Glomerular visceral epithelial cell (primary cell): ENCODE measurements around the gene NOD2.
A peak's percentile ranks its signal among the peaks of the same experiment; 100 is the strongest.

ENCODE experiments used
- DNase-seq: peaks from one replicate; pipeline ENCODE4 v3.0.0-alpha.2; 2016; ENCODE audit errors: extremely low spot score

Gene NOD2

DNA sequence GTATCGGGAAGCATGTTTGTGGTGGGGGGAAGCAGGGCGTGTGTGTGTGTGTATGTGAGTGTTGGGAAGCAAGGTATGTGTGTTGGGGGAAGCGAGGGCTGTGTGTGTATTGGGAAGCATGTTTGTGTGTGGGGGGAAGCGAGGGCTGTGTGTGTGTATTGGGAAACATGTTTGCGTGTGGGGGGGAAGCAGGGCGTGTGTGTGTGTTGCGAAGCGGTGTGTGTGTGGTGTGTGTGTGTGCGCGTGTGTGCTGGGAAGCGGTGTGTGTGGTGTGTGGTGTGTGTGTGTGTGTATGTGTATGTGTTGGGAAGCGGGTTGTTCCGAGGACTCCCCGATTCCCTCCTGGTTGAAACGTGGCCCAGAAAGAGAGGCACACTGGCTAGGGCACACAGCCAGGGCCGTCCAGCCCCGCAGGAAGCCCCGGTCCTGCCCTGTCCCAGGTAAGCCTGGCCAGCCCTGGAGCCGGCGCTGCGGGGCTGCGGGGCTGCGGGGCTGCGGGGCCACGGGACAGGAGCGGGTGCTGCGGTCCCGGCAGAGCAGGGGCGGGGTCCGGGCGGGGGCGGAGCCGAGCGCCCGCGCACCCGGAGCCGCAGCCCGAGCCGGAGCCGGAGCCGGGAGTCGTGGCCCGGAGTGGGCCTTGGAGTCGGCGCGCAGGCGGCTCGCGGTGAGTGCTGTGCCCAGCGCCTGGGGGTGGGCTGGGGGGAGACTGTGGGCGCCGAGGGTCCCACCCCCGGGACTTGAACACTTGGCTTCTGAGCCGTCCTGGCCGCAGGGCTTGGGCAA is at the start of gene NOD2:
Gene NOD2, plus strand, starts transcription at position 608 of the 783 bp plus-strand sequence. CDS start 5,890 bp downstream, outside the sequence.
- DNase-seq: no peak

DNA sequence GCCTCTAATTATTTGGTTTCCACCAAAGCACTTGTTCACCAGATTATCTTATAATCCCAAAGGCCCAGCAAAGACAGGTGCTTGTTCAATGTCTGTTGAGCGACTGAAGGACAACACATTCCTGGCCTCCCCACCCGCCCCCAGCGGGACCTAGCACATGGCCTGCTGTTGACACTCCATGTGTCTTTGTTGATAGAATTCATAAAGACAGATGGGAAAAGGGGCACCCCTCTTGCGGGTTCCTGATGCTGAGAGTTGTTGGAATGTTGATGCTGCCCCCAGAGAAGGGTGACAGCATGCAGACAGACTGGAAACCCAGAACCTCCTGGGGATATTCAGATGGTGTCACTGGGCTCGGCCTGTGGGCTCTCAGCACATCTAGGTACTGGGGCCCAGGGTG is 49.2 kb upstream of the NOD2 start:
- DNase-seq: no peak

DNA sequence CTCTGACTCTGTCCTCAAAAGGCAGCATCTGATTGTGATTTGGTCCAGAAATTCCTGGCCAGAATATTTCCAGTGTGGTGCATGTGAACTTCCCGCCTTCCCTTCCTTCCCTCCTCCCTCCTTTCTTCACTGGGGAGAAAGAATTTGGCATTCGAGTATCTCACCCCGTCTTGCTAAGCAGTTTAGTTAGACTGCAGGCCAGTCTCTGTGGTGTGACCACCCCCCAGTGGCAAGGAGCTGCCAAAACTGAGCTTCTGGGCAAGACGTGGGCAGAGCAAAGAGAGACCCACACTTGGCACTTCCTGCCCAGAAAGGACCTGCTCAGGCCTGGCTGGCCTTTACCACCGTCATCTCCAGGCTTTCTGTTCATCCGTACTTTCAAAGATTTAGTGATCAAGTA is 48.7 kb upstream of the NOD2 start:
- no peak for DNase-seq

DNA sequence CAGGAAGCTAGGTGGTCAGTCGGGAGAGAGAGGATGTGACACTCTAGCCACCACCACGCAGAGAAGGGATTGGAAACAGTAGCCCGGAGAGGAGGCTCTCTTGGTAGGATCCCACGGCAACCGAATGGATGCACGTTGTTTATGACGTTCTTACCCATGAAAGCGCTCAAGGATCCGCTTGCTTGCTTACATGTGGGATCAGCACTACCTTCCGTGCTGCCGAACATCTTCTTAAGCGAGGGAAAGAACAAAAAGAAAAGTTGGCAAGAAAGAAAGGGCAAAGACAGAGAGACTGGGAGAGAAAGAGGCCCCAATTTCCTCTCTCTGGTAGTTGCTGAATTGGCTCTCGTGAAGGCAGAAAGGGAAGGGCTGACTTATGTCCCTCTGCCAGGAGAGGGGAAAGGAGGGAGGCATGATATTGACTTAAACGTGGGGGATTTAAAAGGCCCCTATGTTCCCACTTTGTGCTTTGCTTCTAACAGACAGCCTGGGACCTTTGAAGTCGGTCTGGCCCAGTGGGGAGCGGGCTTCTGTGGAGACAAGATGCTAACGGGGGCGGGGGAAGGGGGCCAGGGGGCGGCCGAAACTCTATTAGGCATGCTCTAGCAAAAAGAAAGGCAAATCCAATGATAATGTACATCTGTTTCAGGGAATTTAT is 47.7 kb upstream of the NOD2 start:
- no peak for DNase-seq

DNA sequence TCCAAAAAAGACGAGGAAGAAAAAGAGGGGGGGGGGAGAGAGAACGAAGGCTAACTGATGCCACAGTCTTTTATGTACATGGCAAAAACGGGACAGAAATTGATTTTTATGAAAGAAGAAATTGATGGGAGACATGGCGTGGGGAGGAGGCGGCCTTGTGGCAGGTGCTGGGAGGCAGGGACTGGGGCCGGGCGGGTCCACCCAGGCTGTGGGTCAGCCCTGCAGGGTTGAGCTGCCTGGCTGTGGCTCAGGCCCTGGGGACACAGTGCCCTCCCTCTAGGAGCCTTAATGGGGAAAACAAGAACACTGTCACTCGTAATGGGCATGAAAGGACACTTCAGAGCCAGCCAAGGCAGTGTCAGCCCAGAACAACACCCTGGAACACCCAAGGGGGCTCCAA is 47.1 kb upstream of the NOD2 start:
- no peak for DNase-seq

DNA sequence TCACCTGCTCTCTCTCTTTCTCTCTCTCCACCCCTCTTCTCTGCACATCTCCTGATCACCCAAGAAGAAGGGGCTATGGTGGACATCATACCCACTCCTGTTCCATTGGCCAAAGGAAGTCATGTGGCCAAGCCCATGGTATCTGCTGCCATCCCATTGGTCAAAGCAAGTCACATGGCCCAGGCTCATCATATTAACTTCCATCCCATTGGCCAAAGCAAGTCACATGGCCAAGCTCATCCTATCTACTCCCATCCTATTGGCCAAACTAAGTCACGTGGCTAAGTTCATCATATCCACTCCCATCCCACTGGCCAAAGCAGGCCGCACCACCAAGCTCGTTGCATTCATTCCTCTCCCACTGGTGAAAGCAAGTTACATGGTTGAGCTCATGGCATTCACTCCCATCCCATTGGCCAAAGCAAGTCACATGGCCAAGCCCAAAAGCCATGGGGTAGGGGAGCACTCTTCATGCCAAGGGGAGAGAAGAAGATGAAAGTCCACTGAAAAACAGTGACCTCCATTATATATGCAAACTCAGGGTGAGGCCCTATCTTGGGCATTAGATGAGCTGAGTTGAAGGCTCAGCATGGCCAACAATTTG is 41.5 kb upstream of the NOD2 start:
- DNase-seq: no peak

DNA sequence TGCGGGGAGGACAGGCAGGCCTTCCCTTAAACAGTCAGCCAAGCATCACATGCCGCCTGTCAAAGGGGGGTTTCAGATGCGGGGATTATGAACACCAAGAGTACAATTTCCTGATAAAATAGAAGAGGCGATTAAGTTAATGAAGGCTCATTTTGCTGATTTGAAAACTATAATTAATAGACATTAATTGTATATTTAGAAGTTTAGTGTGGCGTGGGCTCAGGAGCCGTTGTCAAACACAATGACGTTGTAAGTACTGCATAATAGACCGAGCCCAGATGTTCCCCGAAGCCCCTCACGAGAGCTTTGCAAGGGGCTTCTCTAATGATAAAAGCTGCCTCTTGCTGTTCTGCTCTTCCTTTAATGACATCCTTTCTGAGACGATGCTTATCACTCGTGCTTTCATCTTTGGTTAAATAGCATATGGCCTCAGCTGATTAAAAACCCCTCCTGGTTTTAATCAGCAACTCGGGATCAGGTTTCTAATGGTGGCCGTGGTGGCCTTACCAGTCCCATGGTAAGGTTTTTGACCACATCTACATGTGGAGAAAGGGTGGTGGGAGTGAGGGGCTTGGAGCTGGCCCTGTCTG is 40.5 kb upstream of the NOD2 start:
- no peak for DNase-seq

DNA sequence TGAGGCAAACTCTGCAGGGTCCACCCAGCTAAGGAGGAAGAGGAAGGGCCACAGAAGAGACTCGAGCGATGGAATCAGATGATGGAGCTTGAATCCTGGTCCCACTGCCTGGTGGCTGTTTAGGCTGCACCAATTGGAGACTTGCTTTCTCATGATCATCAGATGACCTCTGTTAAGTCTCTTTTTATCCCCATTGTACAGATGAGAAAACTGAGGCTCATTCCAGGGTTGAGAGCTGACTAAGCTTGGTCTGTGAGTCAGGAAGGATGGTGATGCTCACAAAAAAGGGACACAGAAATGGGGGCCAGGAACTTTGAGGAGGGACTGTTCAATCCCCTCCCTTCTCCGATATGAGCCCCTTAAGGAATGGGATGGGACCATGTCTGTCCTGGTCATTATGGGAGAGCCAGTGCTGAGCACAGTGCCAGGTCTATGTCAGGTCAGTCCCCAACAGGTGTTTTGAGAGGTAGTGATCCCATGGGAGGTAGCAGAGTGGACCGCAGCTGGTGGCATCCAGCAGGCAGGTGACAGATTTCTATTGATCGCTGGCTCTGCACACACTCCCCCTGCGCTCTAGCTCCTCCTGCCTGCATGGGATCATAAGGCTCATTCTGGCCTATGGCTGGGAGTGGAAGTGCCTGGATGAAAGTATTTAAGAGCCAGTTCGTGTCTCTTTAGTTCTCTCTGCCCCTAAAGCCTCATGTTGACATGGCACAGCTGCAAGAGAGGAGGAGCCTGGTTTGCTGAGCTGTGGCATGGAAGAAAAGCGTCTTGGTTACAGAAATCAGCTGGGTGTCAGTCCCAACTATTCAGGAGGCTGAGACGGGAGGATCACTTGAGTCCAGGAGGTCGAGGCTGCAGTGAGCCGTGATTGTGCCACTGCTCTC is 39.5 kb upstream of the NOD2 start:
- no peak for DNase-seq

DNA sequence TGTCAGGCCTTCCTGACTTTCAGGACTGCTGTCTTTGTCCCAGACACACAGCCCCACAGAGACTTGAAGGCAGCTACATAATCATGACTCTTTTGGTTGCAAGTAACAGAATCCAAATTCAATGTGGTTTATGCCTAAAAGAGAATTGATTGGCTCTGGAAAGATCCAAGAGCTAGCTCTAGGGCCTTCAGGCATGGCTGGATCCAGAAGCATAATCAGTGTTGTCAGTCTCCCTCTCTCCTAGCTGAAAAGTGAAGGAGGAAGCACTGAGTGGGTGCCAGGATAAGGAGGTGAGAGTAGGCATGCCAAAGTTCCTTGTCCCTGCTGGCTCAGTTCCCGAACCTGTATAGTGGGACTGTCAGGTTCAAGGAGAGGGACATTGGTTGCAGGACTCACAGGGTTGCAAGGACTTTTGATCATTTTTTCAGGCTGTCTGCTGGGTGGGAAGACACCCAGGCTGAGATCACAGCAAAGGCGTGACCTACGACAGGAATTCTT is 37.8 kb upstream of the NOD2 start:
- no peak for DNase-seq

DNA sequence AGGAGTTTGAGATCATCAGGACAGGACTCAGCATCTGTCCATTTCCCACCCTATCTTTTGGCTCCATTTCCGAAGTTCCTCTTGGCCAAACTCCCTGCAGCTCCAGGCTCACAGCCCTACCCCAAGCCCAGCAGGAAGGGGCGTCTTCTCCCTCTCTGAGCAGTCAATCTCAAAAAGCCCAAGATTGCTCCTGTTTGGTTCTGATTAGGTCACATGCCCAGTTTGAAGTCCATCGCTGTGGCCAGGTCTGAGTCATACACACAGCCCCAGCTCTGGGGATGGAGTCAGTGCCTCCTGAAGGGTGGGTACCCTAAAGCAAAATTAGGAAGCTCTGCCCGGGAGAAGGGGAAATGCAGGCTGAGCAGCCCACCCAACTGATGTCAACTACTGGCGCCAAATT is 36.2 kb upstream of the NOD2 start:
- no peak for DNase-seq

DNA sequence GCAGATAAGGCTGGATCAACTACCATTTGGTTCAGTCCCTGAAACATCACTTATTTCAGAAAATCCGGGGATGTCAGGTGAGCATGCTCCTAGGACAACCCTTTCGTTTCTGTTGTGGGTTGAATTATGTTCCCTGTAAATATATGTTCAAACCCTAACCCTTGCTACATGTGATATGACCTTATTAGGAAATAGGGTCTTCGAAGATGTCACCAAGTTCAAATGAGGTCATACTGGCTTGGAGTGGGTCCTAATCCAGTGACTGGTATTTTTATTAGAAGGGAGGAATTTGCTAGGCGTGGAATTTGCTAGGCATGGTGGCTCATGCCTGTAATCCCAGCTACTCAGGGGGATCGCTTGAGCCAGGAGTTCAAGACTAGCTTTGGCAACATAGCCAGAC is 33.6 kb upstream of the NOD2 start:
- no peak for DNase-seq

DNA sequence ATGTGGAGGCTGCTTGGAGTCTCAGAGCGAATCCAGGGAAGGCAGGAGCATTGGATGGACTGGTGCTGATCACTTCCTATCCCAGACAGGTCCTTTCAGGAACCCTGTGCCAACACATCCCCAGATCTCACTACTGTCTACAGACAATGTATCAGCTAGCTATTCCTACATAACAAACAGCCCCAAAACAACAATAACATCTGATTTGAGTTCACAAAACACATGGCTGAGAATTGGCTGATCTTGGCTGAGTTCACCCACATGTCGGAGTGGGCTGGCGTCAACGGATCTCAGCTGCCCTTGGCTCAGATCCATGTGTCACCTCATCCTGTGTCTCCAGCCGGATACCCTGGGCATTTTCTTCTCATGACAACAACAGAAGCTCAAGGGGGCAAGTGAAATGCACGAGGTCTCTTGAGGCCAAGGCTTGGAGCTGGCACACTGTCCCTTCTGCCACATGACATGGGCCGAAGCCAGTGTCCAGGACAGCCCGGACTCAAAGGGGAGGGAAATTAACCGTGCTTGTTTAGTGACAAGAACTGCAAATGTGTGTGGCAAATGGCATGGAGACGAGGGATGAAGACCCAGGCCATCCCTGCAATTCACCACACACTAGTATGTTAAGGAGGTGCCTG is 31.0 kb upstream of the NOD2 start:
- DNase-seq: no peak

DNA sequence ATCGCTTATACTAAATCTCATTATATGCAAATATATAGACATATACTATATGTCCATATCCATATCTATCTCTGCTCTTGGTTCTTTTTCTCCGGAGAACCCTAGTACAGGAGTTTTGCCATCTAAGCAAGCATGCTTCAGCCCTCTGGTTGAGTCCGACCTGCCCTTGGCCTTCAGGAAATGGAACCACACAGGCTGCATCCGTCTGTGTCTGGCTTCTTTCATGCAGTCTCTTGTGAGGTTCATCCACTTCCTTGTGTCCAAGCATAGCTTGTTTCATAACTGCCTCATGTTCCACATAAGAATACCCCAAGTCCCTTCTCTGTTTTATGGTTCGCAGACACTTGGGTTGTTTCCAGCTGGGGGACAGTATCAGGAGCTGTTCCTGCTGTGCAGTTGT is 29.1 kb upstream of the NOD2 start:
- DNase-seq: no peak

DNA sequence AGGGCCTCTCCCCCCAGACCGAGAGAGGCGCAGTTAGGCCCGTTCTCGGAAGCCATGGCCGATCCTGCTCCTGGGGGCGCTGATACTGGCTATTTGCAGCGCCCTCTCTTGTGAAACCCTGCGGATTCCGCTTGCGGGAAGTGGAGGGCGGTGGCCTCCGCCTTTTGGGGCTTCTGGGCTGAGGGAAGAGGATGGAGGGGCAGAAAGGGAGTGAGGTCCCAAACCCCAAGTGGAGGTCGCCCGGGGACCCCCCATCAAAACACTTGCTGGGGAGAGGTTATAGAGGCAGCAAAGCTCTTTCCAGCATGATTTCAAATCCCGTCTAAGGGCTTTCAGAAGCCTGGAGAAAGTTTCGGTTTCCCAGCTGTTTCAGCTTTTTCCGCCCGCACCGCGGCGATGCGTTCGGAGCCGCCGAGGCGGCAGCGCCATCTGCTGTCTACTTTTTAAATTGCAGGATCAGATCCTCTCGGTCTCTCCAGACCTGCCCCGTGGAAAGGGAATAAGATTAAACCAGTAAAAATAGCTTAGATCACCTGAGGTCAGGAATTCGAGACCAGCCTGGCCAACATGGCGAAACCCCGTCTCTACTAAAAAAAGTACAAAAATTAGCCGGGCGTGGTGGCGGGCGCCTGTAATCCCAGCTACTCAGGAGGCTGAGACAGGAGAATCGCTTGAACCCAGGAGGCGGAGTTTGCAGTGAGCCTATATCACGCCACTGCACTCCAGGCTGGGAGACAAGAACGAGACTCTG is 28.1 kb upstream of the NOD2 start:
- peak; percentile 61 for DNase-seq

DNA sequence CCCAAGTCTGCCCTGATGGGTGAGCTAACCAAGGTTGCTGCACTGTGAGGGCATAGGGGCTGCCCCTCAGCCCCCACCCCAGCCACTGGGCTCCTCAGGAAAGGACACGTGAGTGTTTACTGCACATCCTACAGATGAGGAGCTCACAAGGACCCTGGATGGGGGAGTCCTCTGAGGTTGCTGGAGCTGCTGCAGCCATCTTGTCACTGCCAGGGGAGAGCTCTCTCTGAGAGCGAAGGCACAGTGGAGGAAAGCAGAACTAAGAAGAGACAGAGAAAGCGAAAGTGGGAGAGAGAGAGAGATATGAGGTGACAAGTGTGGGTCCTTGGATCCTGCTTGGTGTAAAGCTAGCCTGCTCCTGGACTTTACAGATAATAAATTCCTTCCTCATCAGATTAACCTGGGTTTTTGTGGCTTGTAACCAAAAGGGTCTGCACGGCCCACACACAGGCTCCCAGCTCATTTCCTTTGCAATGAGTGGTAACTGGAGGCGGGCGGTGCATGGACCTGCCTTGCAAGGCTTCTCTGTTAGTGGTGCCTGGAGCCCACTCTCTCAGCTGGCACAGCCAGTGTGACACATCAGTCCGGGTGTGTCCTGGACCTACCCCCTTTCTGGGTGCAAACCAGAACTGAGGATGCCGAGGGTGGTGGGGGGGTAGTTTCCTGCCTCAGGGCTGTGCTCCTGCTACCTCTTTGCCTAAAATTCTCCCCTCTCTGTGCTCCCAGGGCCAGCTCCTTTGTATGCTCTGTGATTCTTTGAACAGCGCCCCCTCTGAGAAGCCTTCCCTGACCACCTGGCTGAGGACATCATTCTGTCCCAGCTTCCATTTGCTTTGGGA is 26.5 kb upstream of the NOD2 start:
- DNase-seq: no peak

DNA sequence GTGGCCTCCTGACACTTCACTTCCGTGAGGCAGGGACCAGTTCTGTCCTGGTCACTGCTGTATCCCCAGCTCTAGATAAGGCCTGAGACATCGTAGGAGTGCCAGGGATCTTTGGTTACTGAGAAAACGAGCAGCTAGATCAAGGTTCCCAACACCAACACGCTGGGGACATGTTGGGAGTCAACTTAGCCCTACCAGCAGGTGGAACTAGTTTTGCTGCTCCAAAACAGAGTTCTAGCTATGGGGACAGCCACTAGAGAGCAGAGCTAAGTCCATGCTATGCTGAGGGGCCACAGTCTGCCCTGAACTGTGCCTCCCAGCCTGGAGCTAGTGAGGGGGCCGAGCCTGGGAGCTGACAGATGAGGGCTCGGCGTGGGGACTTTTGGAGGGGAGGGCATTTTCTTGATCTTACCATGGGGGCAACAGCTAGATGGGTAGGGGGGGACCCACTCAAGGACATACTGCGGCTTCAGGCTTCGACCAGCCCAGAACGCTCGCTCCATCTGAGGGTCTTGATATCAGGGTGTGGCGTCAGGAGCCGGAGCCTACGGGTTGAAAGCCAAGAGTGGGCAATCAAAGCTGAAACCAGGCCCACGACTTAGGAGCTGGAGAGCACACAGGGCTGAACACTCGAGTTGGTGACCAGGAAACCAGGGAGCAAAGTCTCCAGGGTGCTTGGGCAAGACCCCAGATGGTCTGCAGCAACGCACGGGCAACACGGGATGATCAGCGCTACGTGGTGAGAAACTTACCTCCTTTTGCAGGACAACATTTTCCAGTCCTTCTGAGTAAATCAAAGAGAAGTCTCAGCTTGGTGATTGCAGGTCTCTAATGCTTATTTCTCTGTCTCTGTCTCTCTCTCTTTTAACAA is 25.7 kb upstream of the NOD2 start:
- no peak for DNase-seq

DNA sequence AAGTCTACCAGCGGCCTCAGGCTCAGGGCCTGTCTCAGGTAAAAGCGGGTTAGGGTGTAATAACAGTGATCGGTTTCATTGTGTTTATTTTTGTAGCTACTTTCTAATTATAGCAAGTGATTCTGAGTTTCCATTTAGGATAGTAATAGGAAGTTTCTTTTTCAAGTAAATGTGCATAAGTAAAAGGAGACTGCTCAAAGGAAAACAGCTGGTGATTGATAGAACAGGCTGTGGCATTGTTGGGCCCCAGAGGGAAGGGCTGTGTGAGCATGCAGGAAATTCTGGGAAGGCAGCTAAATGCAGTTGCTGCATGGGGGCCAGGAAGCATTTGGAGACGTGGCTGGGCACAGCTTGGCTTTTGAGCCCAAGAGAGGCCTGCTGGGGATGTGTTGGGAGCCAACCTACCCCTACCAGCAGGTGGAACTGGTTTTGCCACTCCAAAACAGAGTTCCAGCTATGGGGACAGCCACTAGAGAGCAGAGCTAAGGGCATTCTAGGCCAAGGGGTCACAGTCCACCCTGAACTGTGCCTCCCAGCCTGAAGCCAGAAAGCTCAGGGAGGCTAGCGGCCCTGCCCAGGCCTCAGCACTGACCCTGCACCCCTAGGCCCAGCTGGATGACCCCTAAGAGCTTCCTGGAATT is 24.9 kb upstream of the NOD2 start:
- DNase-seq: no peak

DNA sequence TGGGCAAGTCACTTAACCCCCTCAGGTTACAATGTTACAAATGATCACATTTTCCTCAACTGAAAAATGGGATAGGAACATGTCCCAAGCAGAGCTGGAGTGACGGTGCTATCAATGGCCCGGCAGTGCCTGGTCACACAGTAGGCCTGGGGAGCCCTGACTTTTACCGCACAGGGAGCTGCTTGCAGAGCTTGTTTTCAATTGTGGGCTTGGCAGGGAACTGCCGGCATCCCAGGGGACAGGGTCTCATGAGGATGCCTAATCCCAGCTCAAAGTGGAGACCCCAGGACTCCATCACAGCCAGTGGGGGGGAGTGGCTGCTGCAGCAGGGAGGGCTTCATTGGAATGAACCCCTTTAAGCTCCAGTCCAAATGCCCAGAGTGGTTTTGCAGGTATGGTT is 23.7 kb upstream of the NOD2 start:
- no peak for DNase-seq
